OCI-LY1 (cell line): ENCODE data around the gene KLHDC7A.

Source experiments
- H2AFZ ChIP-seq: fragments of 200-600 bp; sonication (generic), shearing (Covaris generic); 2 replicates; pipeline ENCODE4 v1.6.0; 2014; ENCODE audit warnings: antibody characterized with exemption, mild to moderate bottlenecking, low read length
- H3F3A ChIP-seq: fragments of 200-600 bp; sonication (generic), shearing (Covaris generic); 2 replicates; pipeline ENCODE4 v1.6.0; 2014; ENCODE audit warnings: mild to moderate bottlenecking, antibody characterized with exemption, low read length, moderate library complexity; ENCODE audit not compliant: insufficient read depth
- H3K27ac ChIP-seq: fragments of 200-600 bp; sonication (generic); 2 replicates; pipeline ENCODE4 v1.5.1; 2014; ENCODE audit warnings: low read length, mixed run types, mild to moderate bottlenecking, low read depth; ENCODE audit not compliant: poor library complexity, severe bottlenecking
- H3K27me3 ChIP-seq: fragments of 200-600 bp; sonication (generic); 2 replicates; pipeline ENCODE4 v1.6.0; 2014; ENCODE audit warnings: antibody characterized with exemption, mild to moderate bottlenecking, low read length, moderate library complexity; ENCODE audit not compliant: insufficient read depth
- H3K36me3 ChIP-seq: fragments of 200-600 bp; sonication (generic); 2 replicates; pipeline ENCODE4 v1.6.1; 2014; ENCODE audit warnings: mild to moderate bottlenecking, antibody characterized with exemption, low read length, moderate library complexity, mixed read lengths; ENCODE audit not compliant: insufficient read depth
- H3K4me1 ChIP-seq: fragments of 200-600 bp; sonication (generic); 2 replicates; pipeline ENCODE4 v1.5.1; 2014; ENCODE audit warnings: mild to moderate bottlenecking, low read length, moderate library complexity; ENCODE audit not compliant: insufficient read depth, severe bottlenecking
- H3K4me2 ChIP-seq: fragments of 200-600 bp; sonication (generic), shearing (Covaris generic); 2 replicates; pipeline ENCODE4 v1.6.1; 2014; ENCODE audit warnings: low read length
- H3K4me3 ChIP-seq: fragments of 200-600 bp; sonication (generic); 2 replicates; pipeline ENCODE4 v1.5.1; 2014; ENCODE audit warnings: low read length, low read depth, mild to moderate bottlenecking, mixed read lengths; ENCODE audit not compliant: poor library complexity, severe bottlenecking
- H3K79me2 ChIP-seq: fragments of 200-600 bp; shearing (Covaris generic); 2 replicates; pipeline ENCODE4 v1.6.1; 2016; ENCODE audit warnings: mixed run types, low read length, mixed read lengths; ENCODE audit not compliant: insufficient read depth
- H3K9ac ChIP-seq: fragments of 200-600 bp; sonication (generic), shearing (Covaris generic); 2 replicates; pipeline ENCODE4 v1.6.1; 2014; ENCODE audit warnings: mild to moderate bottlenecking, low read length, mixed read lengths
- H3K9me2 ChIP-seq: fragments of 200-600 bp; sonication (generic), shearing (Covaris generic); 2 replicates; pipeline ENCODE4 v1.6.1; 2014; ENCODE audit warnings: low read depth, mild to moderate bottlenecking, low read length, mixed read lengths
- H3K9me3 ChIP-seq: fragments of 200-600 bp; shearing (Covaris generic); 2 replicates; pipeline ENCODE4 v1.6.1; 2014; ENCODE audit warnings: low read length, mixed read lengths
- H4K20me1 ChIP-seq: fragments of 200-600 bp; sonication (generic), shearing (Covaris generic); 2 replicates; pipeline ENCODE4 v1.6.0; 2016; ENCODE audit warnings: mild to moderate bottlenecking, low read length; ENCODE audit not compliant: insufficient read depth
- CTCF ChIP-seq: fragments of 200-600 bp; sonication (generic), shearing (Covaris generic); IDR thresholded peaks from 2 replicates; pipeline ENCODE4 v1.5.1; 2017; ENCODE audit warnings: mild to moderate bottlenecking, antibody characterized with exemption, low read length, moderate library complexity, mixed read lengths
- EZH2 ChIP-seq: fragments of 200-600 bp; sonication (generic), shearing (Covaris generic); IDR thresholded peaks from 2 replicates; pipeline ENCODE4 v1.8.0; 2017; ENCODE audit warnings: borderline replicate concordance, mixed run types, mild to moderate bottlenecking, antibody characterized with exemption, low read length, moderate library complexity, mixed read lengths

KLHDC7A gene

DNA sequence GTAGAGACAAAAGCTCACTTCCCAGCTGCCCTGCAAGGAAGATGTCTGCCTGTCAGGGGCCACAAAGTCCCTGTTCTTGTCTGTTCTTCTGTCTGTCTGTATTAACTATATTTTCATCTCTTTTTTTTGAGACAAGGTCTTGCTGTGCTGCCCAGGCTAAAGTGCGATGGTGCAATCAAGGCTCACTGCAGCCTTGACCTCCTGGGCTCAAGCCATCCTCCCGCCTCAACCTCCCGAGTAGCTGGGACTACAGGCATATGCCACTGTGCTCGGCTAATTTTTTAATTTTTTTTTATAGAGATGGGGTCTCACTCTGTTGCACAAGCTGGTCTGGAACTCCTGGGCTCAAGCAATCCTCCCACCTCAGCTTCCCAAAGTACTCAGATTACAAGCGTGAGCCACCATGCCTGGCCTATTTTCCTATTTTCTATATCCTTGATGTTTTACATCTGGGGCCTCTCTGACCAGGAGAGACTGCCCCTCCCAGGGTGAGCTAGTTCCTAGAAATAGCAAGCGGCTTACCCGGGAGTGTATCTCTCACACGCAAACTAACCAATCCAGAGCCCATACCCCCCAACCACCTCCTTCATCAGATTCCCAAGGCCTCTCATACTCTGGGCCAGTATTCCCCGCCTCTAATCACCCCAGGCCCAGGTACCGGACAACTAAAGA is 5.4 kb upstream of the KLHDC7A start:
- Histone ChIP-seq H3K4me3 (no peak overlapping the region), H3K27me3 (no peaks in the 10 kb centered on the region; the same call in 1 of the 2 replicates), H3F3A (no peaks in the 10 kb centered on the region), H3K9ac (no peak overlapping the region), H3K4me2 (no peak overlapping the region), H3K36me3 (no peaks in the 10 kb centered on the region), H3K9me3 (no peaks in the 10 kb centered on the region), H3K4me1 (no peaks in the 10 kb centered on the region), H3K9me2 (no peaks in the 10 kb centered on the region), H3K79me2 (no peaks in the 10 kb centered on the region), H3K27ac (no peak overlapping the region), H4K20me1 (no peaks in the 10 kb centered on the region), H2AFZ (no peak overlapping the region)
- TF ChIP-seq CTCF = no peak
- no peak for TF ChIP-seq EZH2

- H3K9ac ChIP-seq = no peak overlapping the region
- H4K20me1 ChIP-seq = no peaks in the 10 kb centered on the region
- no peaks in the 10 kb centered on the region for H3K9me2 ChIP-seq
- H3K4me1 ChIP-seq = no peaks in the 10 kb centered on the region
- H3K27ac ChIP-seq = no peak overlapping the region
- no peaks in the 10 kb centered on the region for H3K9me3 ChIP-seq
- no peaks in the 10 kb centered on the region for H3K79me2 ChIP-seq
- H3K36me3 ChIP-seq = no peaks in the 10 kb centered on the region
- H3K4me3 ChIP-seq = no peak overlapping the region
- H3K4me2 ChIP-seq = no peak overlapping the region
- H3F3A ChIP-seq = no peaks in the 10 kb centered on the region
- no peak overlapping the region for H2AFZ ChIP-seq
- no peaks in the 10 kb centered on the region; the same call in 1 of the 2 replicates for H3K27me3 ChIP-seq
- TF ChIP-seq EZH2 (no peak), CTCF (no peak)
Observed at GRCh38 chr1:18479454-18479853, 1.3 kb upstream of the KLHDC7A start.

DNA sequence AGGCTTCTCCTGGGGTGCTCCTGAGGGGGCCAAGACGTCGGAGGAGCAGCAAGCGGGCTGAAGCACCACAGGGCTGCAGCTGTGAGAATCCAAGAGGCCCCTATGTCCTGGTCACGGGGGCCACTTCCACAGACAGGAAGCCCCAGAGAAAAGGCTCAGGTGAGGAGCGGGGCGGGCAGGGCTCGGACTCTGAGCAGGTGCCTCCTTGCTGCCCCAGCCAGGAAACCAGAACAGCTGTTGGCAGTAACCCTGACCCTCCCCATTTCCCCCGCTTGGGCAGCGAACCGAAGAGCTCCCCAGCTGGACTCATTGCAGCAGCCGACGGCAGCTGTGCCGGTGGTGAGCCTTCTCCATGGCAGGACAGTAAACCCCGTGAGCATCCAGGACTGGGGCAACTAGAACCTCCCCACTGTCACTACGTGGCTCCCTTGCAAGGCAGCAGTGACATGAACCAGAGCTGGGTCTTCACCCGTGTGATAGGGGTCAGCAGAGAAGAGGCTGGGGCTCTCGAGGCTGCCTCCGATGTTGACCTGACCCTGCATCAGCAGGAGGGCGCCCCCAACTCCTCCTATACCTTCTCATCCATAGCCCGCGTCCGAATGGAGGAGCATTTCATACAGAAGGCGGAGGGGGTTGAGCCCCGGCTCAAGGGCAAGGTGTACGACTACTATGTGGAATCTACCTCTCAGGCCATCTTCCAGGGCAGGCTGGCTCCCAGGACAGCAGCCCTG is 625 bp downstream of the KLHDC7A start:
- Histone ChIP-seq H3K4me3 (no peak overlapping the region), H3K27ac (no peak overlapping the region), H3K4me2 (no peak overlapping the region)

More for the DNA sequence above, 625 bp downstream of the KLHDC7A start:
- Histone ChIP-seq H3F3A (no peaks in the 10 kb centered on the region), H3K9ac (no peak overlapping the region), H3K4me1 (no peaks in the 10 kb centered on the region), H2AFZ (no peak overlapping the region), H3K79me2 (no peaks in the 10 kb centered on the region), H3K9me3 (no peaks in the 10 kb centered on the region), H3K9me2 (no peaks in the 10 kb centered on the region), H3K27me3 (no peaks in the 10 kb centered on the region; the same call in 1 of the 2 replicates), H4K20me1 (no peaks in the 10 kb centered on the region), H3K36me3 (no peaks in the 10 kb centered on the region)
- TF ChIP-seq EZH2 (no peak), CTCF (no peak)
